HG03558 (cell line): ENCODE measurements around the gene FBN3.
"Not testable (repeated sequence)": the region's sequence is repeated elsewhere in the genome, so short reads cannot be mapped to it uniquely, and the experiment has no call there.

Source experiments
- ATAC-seq: cut with Tn5 transposase; IDR thresholded peaks from one replicate; pipeline ENCODE4 v1.9.1; 2021; ENCODE audit warnings: moderate number of reproducible peaks; ENCODE audit not compliant: unreplicated experiment; ENCODE audit errors: extremely low read depth

FBN3 gene

GRCh38 chr19:8149261-8150094, at the start of gene FBN3:
Gene FBN3 (minus strand): TSS chr19:8149592. CDS start chr19:8147480, 2,112 bp downstream.
- no peak for ATAC-seq

- no peak for ATAC-seq
Measured at GRCh38 chr19:8196271-8196927, 47.0 kb upstream of the FBN3 start.

DNA sequence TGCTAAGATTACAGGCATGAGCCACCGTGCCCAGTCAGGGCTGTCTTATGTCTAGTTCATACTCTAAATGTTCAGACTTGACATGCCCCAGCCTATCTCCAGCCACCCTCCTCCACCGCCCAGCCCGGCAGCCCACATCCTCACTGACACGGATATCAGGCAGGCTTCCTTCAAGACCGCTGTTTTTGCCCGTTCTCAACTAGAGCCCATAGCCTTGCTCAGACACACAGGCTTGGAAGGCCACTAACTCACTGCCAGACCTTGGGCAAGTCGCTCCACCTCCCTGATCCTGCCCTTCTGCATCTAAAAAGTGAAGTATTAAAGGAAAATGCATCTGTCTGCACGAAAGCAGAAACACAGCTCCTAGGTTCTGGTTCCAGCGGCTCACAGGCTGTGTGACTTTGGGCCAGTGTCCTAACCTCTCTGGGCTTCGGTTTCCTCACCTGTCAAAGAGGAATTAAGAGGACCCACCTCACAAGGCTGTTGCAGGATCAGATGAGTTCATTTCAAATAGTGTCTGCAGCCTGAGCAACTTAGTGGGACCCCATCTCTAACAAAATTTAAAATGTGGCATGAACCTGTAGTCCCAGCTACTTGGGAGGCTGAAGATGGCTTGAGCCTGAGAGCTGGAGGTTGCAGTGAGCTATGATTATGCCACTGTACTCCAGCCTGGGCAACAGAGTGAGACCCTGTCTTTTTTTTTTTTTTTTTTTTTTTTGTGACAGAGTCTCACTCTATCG, 45.3 kb upstream of the FBN3 start:
- no peak for ATAC-seq

- no peak for ATAC-seq
Measured at GRCh38 chr19:8192221-8192820, 42.9 kb upstream of the FBN3 start.

DNA sequence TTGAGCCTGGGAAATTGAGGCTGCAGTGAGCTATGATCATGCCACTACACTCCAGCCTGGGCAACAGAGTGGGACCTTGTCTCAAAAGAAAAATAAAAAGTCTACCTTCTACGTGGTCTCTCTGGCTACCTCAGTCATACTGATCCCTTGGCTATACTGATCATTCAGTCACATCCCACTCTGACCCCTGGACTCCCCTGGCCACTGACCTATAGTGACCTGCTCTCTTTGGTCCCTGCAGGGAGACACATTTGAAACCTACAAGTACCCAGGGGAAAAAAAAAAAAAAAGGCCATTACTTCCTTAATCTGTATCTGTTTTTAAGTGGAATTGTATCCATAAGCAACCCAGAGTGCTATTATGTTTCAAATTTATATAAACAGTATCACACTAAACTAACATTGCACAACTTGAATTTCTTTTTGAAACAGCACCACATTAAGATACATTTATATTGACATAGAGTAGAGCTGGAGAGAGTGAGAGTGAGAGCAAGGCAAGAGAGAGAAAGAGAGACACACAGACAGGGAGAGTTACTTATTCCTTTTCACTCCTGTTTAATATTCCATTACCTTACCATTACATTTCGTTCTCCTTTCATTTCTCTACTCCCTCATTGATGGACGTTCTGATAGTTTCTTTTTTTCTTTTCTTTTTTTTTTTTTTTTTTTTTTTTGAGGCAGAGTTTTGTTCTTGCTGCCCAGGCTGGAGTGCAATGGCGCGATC, 36.1 kb upstream of the FBN3 start:
- ATAC-seq: no peak

DNA sequence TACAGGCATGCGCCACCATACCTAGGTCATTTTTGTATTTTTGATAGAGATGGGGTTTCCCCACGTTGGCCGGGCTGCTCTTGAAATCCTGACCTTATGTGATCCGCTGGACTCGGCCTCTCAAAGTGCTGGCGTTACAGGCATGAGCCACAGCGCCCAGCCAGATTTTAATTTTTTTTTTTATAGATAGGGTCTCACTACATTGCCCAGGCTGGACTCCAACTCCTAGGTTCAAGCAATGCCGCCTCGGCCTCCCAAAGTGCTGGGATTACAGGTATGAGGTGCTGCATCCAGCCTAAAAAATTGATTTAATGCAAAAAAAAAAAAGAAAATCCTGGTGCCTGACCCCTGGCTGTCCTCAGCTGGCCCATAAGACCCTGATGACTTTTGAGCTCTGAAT, 34.9 kb upstream of the FBN3 start:
- ATAC-seq: no peak

DNA sequence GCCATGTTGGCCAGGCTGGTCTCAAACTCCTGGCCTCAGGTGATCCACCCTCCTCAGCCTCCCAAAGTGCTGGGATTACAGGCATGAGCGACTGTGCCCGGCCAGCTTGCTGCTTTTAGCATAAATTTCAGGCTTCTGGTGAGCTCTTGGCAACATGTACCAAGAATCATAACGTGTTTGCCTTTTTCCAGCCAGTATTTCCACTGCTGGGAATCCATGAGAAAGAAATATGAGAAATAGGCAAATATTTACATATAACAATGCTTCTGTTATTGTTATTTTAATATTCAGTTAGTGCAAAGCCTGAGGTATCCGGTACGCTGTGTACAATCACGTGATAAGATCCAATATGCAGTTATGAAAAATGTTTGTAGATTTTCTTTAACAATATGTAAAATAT, 30.6 kb upstream of the FBN3 start:
- ATAC-seq: no peak

DNA sequence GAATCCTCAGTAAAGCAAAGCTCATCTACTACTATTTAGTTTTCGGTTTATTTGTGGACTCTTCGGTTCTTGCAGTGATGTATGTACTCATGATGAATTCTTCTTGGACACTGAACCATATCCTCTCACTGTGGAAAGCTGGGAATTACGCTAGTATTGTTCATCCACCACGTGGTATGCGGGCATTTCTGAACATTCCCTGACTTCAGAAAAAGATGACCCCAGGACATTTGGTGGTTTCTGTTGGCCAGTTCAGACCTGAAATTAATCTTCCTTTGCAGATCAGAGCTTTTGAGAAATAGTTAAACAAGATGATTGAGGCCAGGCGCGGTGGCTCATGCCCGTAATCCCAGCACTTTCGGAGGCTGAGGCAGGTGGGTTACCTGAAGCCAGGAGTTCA, 25.3 kb upstream of the FBN3 start:
- ATAC-seq: no peak

DNA sequence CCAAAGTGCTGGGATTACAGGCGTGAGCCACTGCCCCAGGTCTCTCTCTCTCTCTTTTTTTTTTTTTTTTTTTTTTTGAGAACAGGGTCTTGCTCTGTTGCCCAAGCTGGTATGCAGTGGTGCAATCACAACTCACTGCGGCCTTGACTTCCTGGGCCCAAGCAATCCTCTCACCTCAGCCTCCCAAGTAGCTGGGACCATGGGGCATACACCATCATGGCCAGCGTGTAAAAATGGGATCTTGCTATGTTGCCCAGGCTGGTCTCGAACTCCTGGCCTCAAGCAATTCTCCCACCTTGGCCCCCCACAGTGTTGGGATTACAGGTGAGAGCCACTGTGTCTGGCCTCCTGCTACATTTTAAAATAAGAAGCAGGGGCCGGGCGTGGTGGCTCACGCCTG, 19.1 kb upstream of the FBN3 start:
- no peak for ATAC-seq

DNA sequence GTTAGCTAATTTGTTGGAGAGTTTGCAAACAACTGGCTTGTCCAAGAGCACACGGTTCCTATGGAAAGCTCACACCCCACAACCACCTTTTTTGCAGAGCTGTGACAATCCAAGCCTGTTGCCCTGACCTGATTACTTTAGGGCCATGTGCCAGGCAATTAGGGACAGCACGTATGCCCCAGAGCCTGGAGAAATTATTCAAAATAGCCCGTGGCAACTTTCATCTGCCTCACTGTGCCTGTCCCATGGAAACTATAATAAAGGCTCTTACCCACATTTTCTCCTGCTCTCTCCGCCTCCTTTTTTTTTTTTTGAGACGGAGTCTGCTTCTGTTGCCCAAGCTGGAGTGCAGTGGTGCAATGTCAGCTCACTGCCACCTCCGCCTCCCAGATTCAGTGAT, 18.6 kb upstream of the FBN3 start:
- ATAC-seq: no peak

DNA sequence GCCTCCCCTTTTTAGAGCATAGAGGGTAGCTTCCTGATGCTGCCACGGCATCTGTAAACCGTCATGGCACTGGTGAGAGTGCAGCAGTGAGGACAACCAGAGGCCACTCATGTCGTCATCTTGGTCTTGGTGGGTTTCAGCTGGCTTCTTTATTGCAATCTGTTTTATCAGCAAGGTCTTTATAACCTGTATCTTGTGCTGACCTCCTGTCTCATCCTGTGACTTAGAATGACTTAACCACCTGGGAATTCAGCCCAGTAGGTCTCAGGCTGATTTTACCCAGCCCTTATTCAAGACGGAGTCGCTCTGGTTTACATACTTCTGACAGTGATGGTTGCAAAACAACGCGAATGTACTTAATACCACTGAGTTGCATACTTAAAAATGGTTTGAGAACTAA, 14.4 kb upstream of the FBN3 start:
- no peak for ATAC-seq

DNA sequence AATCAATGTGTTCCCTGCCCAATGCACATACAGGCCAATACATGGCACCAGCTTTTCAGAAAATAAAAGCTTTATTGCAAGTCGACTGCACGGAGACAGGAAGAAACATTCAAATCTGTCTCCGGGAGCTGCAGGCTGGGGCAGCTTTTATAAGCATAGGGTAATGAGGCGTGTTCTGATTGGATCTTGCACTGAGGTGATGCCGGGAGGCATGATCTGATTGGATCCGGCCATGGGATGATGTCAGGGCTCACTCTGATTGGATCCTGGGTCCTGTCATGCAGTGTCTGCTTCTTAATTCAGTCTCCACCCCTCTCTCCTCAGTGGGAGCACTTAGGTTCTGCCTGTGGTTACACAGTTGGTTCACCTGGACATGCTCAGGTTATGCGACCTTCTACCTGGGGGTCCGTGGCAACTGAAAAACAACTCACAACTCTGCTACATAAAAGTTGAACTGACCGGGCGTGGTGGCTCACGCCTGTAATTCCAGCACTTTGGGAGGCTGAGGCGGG, 11.8 kb upstream of the FBN3 start:
- no peak for ATAC-seq

DNA sequence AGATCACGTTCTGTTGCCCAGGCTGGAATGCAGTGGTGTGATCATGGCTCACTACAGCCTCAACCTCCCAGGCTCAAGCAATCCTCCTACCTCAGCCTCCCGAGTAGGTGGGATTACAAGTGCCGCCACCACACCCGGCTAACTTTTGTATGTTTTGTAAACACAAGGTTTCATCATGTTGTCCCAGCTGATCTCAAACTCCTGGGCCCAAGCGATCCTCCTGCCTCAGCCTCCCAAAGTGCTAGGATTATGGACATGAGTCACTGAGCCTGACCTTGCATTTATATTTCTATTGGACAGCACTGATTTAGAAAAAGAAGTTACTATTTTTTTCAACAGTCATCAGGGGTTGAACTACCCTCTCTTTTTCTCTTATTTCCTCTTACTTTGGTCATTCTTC, 9.9 kb upstream of the FBN3 start:
- not testable (repeated sequence) for ATAC-seq

- no peak for ATAC-seq
Measured at GRCh38 chr19:8158411-8159074, 9.2 kb upstream of the FBN3 start.

DNA sequence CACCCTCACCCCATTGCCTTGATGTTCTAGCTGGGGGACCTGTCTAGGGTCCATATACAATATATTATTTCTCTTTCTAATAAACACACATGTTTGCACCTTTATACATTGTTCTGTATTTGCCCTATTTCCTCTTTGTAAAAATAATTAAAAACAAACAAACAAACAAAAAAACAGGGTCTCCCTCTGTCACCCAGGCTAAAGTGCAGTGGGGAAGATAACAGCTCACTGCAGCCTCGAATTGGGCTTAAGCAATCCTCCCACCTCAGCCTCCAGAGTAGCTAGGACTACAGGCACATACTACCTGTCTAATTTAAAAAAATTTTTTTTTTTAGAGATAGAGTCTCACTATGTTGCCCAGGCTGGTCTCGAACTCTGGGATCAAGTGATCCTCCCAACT, 5.9 kb upstream of the FBN3 start:
- no peak for ATAC-seq

DNA sequence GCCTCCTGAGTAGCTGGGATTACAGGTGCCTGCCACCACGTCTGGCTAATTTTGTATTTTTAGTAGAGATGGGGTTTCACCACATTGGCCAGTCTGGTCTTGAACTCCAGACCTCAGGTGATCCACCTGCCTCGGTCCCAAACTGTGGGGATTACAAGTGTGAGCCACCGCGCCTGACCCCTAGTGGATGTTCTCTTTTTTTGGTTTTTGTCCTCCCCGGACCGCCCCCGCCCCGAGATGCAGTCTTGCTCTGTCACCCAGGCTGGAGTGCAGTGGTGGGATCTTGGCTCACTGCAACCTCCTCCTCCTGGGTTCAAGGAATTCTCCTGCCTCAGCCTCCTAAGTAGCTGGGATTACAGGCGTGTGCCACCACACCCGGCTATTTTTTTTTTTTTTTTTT, 4.6 kb upstream of the FBN3 start:
- ATAC-seq: not testable (repeated sequence)

DNA sequence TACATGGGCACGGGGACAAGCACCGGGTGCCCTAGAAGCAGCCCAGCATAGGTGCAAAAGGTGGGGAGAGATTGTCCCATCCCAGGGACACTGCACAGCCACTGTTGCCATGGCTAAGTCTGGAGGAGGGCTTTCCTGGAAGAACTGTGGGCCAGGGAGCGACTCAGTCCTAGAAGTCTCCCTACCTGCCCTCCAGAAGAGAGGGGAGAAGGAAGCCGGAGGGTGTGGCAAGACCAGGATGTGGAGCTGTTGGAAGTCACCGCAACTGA, 2.3 kb upstream of the FBN3 start:
- ATAC-seq: no peak

- ATAC-seq: no peak
Measured at GRCh38 chr19:8150998-8151766, 1.8 kb upstream of the FBN3 start.
